ENCODE measurements around the gene SNTG2. TPM values are rescaled to one million over a fixed set of nuclear protein-coding genes. Genes with fewer than 3 reads are reported as not detected.

Gene SNTG2
- total RNA-seq, 4 donors from 2014 or later = 1.7 to 5.9 (median 2.0) TPM; not detected in 1

DNA sequence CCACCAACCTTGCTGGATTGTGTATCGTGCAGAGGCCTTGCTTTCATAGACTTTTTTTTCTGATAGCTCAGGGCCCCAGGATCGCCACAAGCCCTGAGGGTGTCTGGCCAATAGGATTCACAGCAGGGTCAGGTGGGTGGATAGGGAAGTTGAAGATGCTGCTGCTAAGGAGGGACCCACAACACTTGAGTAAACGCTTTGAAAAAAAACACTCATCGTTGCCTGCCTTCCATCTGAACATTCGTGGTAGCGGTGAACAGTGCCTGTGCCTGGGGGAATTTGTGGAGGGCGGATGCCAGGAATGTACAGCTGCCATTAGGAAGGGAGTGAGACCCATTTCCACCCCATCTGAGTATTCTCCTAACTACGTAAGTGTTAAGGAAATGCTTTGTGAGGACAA is 358.0 kb downstream of the SNTG2 start:
- no peaks in the 10 kb centered on the region for H3K9me3 ChIP-seq
- TF ChIP-seq, protein P1, sequence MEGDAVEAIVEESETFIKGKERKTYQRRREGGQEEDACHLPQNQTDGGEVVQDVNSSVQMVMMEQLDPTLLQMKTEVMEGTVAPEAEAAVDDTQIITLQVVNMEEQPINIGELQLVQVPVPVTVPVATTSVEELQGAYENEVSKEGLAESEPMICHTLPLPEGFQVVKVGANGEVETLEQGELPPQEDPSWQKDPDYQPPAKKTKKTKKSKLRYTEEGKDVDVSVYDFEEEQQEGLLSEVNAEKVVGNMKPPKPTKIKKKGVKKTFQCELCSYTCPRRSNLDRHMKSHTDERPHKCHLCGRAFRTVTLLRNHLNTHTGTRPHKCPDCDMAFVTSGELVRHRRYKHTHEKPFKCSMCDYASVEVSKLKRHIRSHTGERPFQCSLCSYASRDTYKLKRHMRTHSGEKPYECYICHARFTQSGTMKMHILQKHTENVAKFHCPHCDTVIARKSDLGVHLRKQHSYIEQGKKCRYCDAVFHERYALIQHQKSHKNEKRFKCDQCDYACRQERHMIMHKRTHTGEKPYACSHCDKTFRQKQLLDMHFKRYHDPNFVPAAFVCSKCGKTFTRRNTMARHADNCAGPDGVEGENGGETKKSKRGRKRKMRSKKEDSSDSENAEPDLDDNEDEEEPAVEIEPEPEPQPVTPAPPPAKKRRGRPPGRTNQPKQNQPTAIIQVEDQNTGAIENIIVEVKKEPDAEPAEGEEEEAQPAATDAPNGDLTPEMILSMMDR (IDR thresholded peaks at IDR 0.05) = no peak
- TF ChIP-seq POLR2A (IDR thresholded peaks at IDR 0.05) = no peak
- no peak for DNase-seq
- intact Hi-C loops (cut with DNase I) = no loop called here
- no peak overlapping the region for H3K27ac ChIP-seq
- H3K27me3 ChIP-seq = no peaks in the 10 kb centered on the region
- no peaks in the 10 kb centered on the region for H3K4me1 ChIP-seq
- WGBS, 2 donors = 87 to 96% methylated on average over 7 of the region's 8 CpGs
- no peaks in the 10 kb centered on the region for H3K36me3 ChIP-seq
- H3K4me3 ChIP-seq = no peak overlapping the region

DNA sequence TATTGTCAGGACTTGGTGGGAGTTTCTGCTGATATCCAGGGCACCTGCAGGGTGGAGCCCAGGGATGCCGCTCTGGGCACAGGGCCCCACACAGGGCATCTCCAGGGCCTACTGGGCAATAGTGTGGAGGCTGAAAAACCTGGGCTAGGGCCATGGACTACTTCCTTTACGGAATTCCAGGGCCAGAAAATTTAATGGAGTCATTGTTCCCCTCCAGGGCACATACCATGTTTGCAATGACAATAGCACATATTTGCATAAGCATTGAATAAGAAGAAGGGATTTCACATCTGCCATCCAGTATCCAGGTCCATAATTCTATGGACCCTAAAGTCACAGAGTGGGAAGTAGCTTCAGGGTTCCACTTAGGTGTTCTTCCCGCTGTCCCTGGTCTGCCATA is 358.9 kb downstream of the SNTG2 start:
- intact Hi-C loops (cut with DNase I) = no loop called here
- WGBS, 2 donors = 72 to 92% methylated on average over 2 of the region's 3 CpGs
- Histone ChIP-seq H3K4me3 (no peak overlapping the region), H3K27ac (no peak overlapping the region), H3K36me3 (no peaks in the 10 kb centered on the region), H3K27me3 (no peaks in the 10 kb centered on the region), H3K9me3 (no peaks in the 10 kb centered on the region), H3K4me1 (no peaks in the 10 kb centered on the region)
- TF ChIP-seq, protein P1 (IDR thresholded peaks at IDR 0.05) = no peak
- TF ChIP-seq POLR2A (IDR thresholded peaks at IDR 0.05) = no peak
- no peak for DNase-seq

DNA sequence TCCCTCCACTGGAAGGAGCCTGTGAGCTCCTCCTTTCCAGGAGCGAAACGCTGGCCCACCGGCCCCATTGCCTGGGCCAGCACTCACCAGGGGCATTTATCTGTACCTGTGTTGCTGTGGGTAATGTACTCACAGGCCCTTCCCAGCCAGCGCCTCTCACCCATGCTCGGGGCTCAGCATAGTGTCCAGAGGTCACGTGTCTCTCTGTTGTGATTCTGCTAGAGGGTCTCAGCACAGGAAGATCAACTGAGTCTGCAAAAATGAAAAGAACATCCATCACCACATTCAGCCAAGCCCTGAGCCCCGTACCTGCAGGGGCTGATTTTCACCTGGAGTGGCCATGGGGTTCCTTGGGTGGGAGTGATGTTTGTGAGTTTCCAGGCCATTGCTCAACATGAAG is 359.6 kb downstream of the SNTG2 start:
- DNase-seq = no peak
- WGBS, 2 donors = 63 to 76% methylated on average over 1 to 5 of the region's 7 CpGs
- intact Hi-C loops (cut with DNase I) = no loop called here
- no peak overlapping the region for H3K4me3 ChIP-seq
- H3K9me3 ChIP-seq = no peaks in the 10 kb centered on the region
- no peak overlapping the region for H3K27ac ChIP-seq
- H3K27me3 ChIP-seq = no peaks in the 10 kb centered on the region
- H3K36me3 ChIP-seq = no peaks in the 10 kb centered on the region
- TF ChIP-seq POLR2A (IDR thresholded peaks at IDR 0.05) = no peak
- TF ChIP-seq, protein P1 (IDR thresholded peaks at IDR 0.05) = no peak
- H3K4me1 ChIP-seq = no peaks in the 10 kb centered on the region

DNA sequence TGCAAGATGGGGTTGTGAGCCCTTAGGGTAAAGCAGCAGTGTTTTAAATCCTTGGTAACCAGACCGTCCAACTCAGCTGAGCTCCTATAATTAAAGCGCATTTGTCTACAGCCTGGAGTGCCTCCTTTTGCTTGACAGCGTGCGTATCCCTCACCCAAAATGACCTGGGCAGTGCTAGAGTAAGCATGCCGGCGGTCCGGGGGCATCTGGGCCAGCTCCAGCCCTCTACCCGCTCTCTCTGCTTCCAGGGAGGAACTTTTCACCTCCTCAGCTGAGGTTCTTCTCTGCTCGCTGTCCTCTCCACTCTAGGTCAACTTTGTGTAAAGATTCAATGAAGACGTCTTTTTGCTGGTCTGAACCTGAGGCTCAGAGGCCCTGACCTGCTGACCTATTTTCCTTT is 360.2 kb downstream of the SNTG2 start:
- H3K27ac ChIP-seq = no peak overlapping the region
- 74 to 85% methylated on average over 10 of the region's 10 CpGs for WGBS, 2 donors
- DNase-seq = no peak
- no peaks in the 10 kb centered on the region for H3K4me1 ChIP-seq
- H3K27me3 ChIP-seq = peaks cover 0 to under 1% (median 0%) of the 10 kb centered on the region in 4 donors
- no peak for TF ChIP-seq POLR2A (IDR thresholded peaks at IDR 0.05)
- TF ChIP-seq, protein P1 (IDR thresholded peaks at IDR 0.05) = no peak
- no peaks in the 10 kb centered on the region for H3K36me3 ChIP-seq
- intact Hi-C loops (cut with DNase I) = no loop called here
- no peaks in the 10 kb centered on the region for H3K9me3 ChIP-seq
- H3K4me3 ChIP-seq = no peak overlapping the region

DNA sequence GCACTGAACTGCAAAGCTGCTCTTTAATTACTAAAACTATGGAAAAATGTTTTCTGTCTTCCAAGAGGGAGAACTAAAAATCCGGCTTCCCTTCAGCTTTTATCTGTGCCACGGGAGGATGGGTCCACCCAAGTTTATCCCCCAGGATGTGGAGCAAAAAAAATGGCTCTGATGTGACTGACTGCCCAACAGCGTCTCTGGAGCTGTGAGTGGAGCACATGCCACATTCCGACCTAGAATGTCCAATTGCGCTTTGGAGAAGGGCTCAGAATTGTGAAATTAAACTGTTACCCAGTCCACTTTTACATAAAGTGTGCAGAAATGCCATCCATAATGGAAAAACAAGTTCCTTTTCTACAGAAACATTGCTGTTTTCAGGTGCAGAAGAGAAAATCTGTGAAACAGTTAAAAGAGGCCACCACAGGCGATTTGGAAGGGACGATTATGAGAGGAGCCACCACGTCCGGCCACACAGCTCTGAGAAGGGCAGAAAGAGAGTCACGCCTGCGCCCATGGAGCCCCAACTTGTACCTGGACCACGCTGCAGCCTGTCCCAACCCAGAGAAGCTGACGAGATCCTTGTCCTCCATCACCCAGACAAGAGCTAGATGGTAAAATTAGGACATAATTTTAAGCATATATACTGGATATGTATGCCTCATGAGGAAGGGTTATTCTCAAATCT is 362.7 kb downstream of the SNTG2 start:
- no peak for TF ChIP-seq POLR2A (IDR thresholded peaks at IDR 0.05)
- TF ChIP-seq, protein P1 (IDR thresholded peaks at IDR 0.05) = no peak
- Histone ChIP-seq H3K9me3 (no peaks in the 10 kb centered on the region), H3K36me3 (no peaks in the 10 kb centered on the region), H3K4me1 (no peaks in the 10 kb centered on the region), H3K4me3 (no peak overlapping the region), H3K27ac (no peak overlapping the region), H3K27me3 (peaks cover 0 to 7% (median 0%) of the 10 kb centered on the region in 4 donors)
- 74 to 75% methylated on average over 12 of the region's 13 CpGs for WGBS, 2 donors
- no peak for DNase-seq
- intact Hi-C loops (cut with DNase I) = no loop called here

Data from esophagus squamous epithelium (tissue), 5 donors.